Hematopoietic multipotent progenitor cell treated with erythropoietin and hydrocortisone succinate and interleukin-3 and kit ligand, for 15 days (in vitro differentiated cells): ENCODE data around the gene CDKN2B.
A peak's percentile ranks its signal among the peaks of the same experiment; 100 is the strongest.

Experiments
- DNase-seq: peaks from one replicate; pipeline ENCODE4 v3.0.0-alpha.2; 2015; ENCODE audit warnings: low spot score

Gene CDKN2B

GRCh38 chr9:22033012-22033630, 24.0 kb upstream of the CDKN2B start:
- no peak for DNase-seq

GRCh38 chr9:22031655-22032411, 22.7 kb upstream of the CDKN2B start:
- no peak for DNase-seq

- DNase-seq: no peak
Observed at GRCh38 chr9:22030101-22030598, 21.0 kb upstream of the CDKN2B start.

GRCh38 chr9:22029231-22029630, 20.1 kb upstream of the CDKN2B start:
- DNase-seq: no peak

GRCh38 chr9:22028394-22028793, 19.3 kb upstream of the CDKN2B start:
- DNase-seq: no peak

GRCh38 chr9:22026696-22027095, 17.6 kb upstream of the CDKN2B start:
- DNase-seq: no peak

GRCh38 chr9:22022396-22022795, 13.3 kb upstream of the CDKN2B start:
- no peak for DNase-seq

- DNase-seq: no peak
Observed at GRCh38 chr9:22010866-22011625, 1.9 kb upstream of the CDKN2B start.

- no peak for DNase-seq
Observed at GRCh38 chr9:22009506-22009867, 382 bp upstream of the CDKN2B start.

GRCh38 chr9:22008384-22008716, 755 bp downstream of the CDKN2B start:
- no peak for DNase-seq

GRCh38 chr9:22005702-22006606, 3.2 kb downstream of the CDKN2B start:
- DNase-seq: no peak

GRCh38 chr9:22005021-22005701, 3.9 kb downstream of the CDKN2B start:
- no peak for DNase-seq

GRCh38 chr9:22002038-22002437, 7.1 kb downstream of the CDKN2B start:
- DNase-seq: no peak

GRCh38 chr9:21998026-21998425, 11.1 kb downstream of the CDKN2B start:
- DNase-seq: no peak

- no peak for DNase-seq
Observed at GRCh38 chr9:21997480-21997879, 11.6 kb downstream of the CDKN2B start.

GRCh38 chr9:21996858-21997257, 12.2 kb downstream of the CDKN2B start:
- no peak for DNase-seq

GRCh38 chr9:21996438-21996837, 12.7 kb downstream of the CDKN2B start:
- no peak for DNase-seq

- DNase-seq: no peak
Observed at GRCh38 chr9:21995666-21996398, 13.3 kb downstream of the CDKN2B start.

- peak; percentile 50 for DNase-seq
Observed at GRCh38 chr9:21995006-21995665, 14.0 kb downstream of the CDKN2B start.

- no peak for DNase-seq
Observed at GRCh38 chr9:21994556-21995005, 14.5 kb downstream of the CDKN2B start, which contains the start of gene CDKN2B-AS1. Gene CDKN2B-AS1, plus strand, starts transcription at chr9:21994791.
